ENCODE data around the gene SEC23IP.
A peak's percentile ranks its signal among the peaks of the same experiment; 100 is the strongest.

SEC23IP gene

GRCh38 chr10:119919826-119920225 lies 27.3 kb downstream of the SEC23IP start:
- no peak overlapping the region for H2BK15ac ChIP-seq (ENCODE audit: low read depth, poor library complexity, severe bottlenecking)
- no peak overlapping the region for H3K4me3 ChIP-seq (ENCODE audit: insufficient read depth in 1 of 2, low read depth in 1 of 2, low read length in 2 of 2)
- no peak overlapping the region for H3K18ac ChIP-seq (ENCODE audit: low read depth in 1 of 2, low read length in 2 of 2)
- no peak overlapping the region for H2AK5ac ChIP-seq (ENCODE audit: low read length, severe bottlenecking)
- H3K4me1 ChIP-seq (ENCODE audit: control insufficient read depth, insufficient read depth, low read depth, low read length): no peaks in the 10 kb centered on the region
- H3K23ac ChIP-seq (ENCODE audit: low read length in 2 of 2): no peak overlapping the region
- no peak overlapping the region for H2BK120ac ChIP-seq (ENCODE audit: low read depth, low read length)
- H2BK12ac ChIP-seq (ENCODE audit: low read length in 2 of 2): no peak overlapping the region
- WGBS: 97% methylated on average over 1 of the region's 1 CpG
- no peak for DNase-seq
- H3K79me1 ChIP-seq (replicated peaks; ENCODE audit: low read length, poor library complexity, severe bottlenecking): peaks cover 24% of the 10 kb centered on the region
- no peak overlapping the region for H4K91ac ChIP-seq (ENCODE audit: low read length)
- no peak overlapping the region for H2AFZ ChIP-seq (ENCODE audit: low read depth, low read length)
- H3K27me3 ChIP-seq (ENCODE audit: control insufficient read depth in 1 of 2, insufficient read depth in 1 of 2, low read length in 2 of 2): no peaks in the 10 kb centered on the region
- H3K27ac ChIP-seq (ENCODE audit: low read length, poor library complexity, severe bottlenecking): no peak overlapping the region
- H3K9me3 ChIP-seq (ENCODE audit: control insufficient read depth, low read length): no peaks in the 10 kb centered on the region
- H2BK5ac ChIP-seq (ENCODE audit: low read depth, low read length, poor library complexity, severe bottlenecking): no peak overlapping the region
- no peak overlapping the region for H3K14ac ChIP-seq (ENCODE audit: low read length in 2 of 2)
- H3K36me3 ChIP-seq (ENCODE audit: control insufficient read depth in 1 of 2, insufficient read depth in 2 of 2, low read depth in 1 of 2, low read length in 2 of 2): peaks cover 20 to 93% of the 10 kb centered on the region in 2 experiments
- no peak overlapping the region for H3K4me2 ChIP-seq (ENCODE audit: low read length, poor library complexity, severe bottlenecking)
- H3K4ac ChIP-seq (ENCODE audit: low read depth in 1 of 2, low read length in 2 of 2): no peak overlapping the region
- no peak overlapping the region for H3K9ac ChIP-seq (ENCODE audit: low read length)
- no peak overlapping the region for H4K8ac ChIP-seq (ENCODE audit: low read length)

- H3K4me3 ChIP-seq (ENCODE audit: insufficient read depth in 1 of 2, low read depth in 1 of 2, low read length in 2 of 2): no peak overlapping the region
- H3K27me3 ChIP-seq (ENCODE audit: control insufficient read depth in 1 of 2, insufficient read depth in 1 of 2, low read length in 2 of 2): no peaks in the 10 kb centered on the region
- peaks cover 14% of the 10 kb centered on the region for H3K79me1 ChIP-seq (replicated peaks; ENCODE audit: low read length, poor library complexity, severe bottlenecking)
- no peak overlapping the region for H3K14ac ChIP-seq (ENCODE audit: low read length in 2 of 2)
- no peaks in the 10 kb centered on the region for H3K9me3 ChIP-seq (ENCODE audit: control insufficient read depth, low read length)
- H3K4ac ChIP-seq (ENCODE audit: low read depth in 1 of 2, low read length in 2 of 2): no peak overlapping the region
- no peak overlapping the region for H2BK12ac ChIP-seq (ENCODE audit: low read length in 2 of 2)
- DNase-seq: no peak
- H3K36me3 ChIP-seq (ENCODE audit: control insufficient read depth in 1 of 2, insufficient read depth in 2 of 2, low read depth in 1 of 2, low read length in 2 of 2): peaks cover 16 to 88% of the 10 kb centered on the region in 2 experiments
- no peak overlapping the region for H4K91ac ChIP-seq (ENCODE audit: low read length)
- no peak overlapping the region for H3K23ac ChIP-seq (ENCODE audit: low read length in 2 of 2)
- no peak overlapping the region for H2BK120ac ChIP-seq (ENCODE audit: low read depth, low read length)
- no peak overlapping the region for H3K9ac ChIP-seq (ENCODE audit: low read length)
- H3K4me2 ChIP-seq (ENCODE audit: low read length, poor library complexity, severe bottlenecking): no peak overlapping the region
- H2AK5ac ChIP-seq (ENCODE audit: low read length, severe bottlenecking): no peak overlapping the region
- no peak overlapping the region for H3K18ac ChIP-seq (ENCODE audit: low read depth in 1 of 2, low read length in 2 of 2)
- no peak overlapping the region for H3K27ac ChIP-seq (ENCODE audit: low read length, poor library complexity, severe bottlenecking)
- H2BK5ac ChIP-seq (ENCODE audit: low read depth, low read length, poor library complexity, severe bottlenecking): no peak overlapping the region
- no peak overlapping the region for H4K8ac ChIP-seq (ENCODE audit: low read length)
- H2BK15ac ChIP-seq (ENCODE audit: low read depth, poor library complexity, severe bottlenecking): no peak overlapping the region
- H3K4me1 ChIP-seq (ENCODE audit: control insufficient read depth, insufficient read depth, low read depth, low read length): no peaks in the 10 kb centered on the region
- H2AFZ ChIP-seq (ENCODE audit: low read depth, low read length): no peak overlapping the region
These were observed 35.9 kb downstream of the SEC23IP start for GRCh38 chr10:119928411-119928810.

GRCh38 chr10:119931871-119932270 lies 39.3 kb downstream of the SEC23IP start:
- H4K91ac ChIP-seq (ENCODE audit: low read length): no peak overlapping the region
- H2BK120ac ChIP-seq (ENCODE audit: low read depth, low read length): no peak overlapping the region
- peaks cover 12% of the 10 kb centered on the region for H3K79me1 ChIP-seq (replicated peaks; ENCODE audit: low read length, poor library complexity, severe bottlenecking)

GRCh38 chr10:119932631-119933030 lies 40.1 kb downstream of the SEC23IP start:
- Histone ChIP-seq H3K14ac (ENCODE audit: low read length in 2 of 2) (no peak overlapping the region), H2BK12ac (ENCODE audit: low read length in 2 of 2) (no peak overlapping the region), H2BK15ac (ENCODE audit: low read depth, poor library complexity, severe bottlenecking) (no peak overlapping the region), H3K18ac (ENCODE audit: low read depth in 1 of 2, low read length in 2 of 2) (no peak overlapping the region), H3K9me3 (ENCODE audit: control insufficient read depth, low read length) (no peaks in the 10 kb centered on the region), H3K27ac (ENCODE audit: low read length, poor library complexity, severe bottlenecking) (no peak overlapping the region), H3K9ac (ENCODE audit: low read length) (no peak overlapping the region), H4K8ac (ENCODE audit: low read length) (no peak overlapping the region), H3K79me1 (replicated peaks; ENCODE audit: low read length, poor library complexity, severe bottlenecking) (peaks cover 9% of the 10 kb centered on the region), H3K36me3 (ENCODE audit: control insufficient read depth in 1 of 2, insufficient read depth in 2 of 2, low read depth in 1 of 2, low read length in 2 of 2) (peaks cover 14 to 78% of the 10 kb centered on the region in 2 experiments), H3K4me1 (ENCODE audit: control insufficient read depth, insufficient read depth, low read depth, low read length) (no peaks in the 10 kb centered on the region), H2BK120ac (ENCODE audit: low read depth, low read length) (no peak overlapping the region), H2BK5ac (ENCODE audit: low read depth, low read length, poor library complexity, severe bottlenecking) (no peak overlapping the region), H3K4ac (ENCODE audit: low read depth in 1 of 2, low read length in 2 of 2) (no peak overlapping the region), H2AK5ac (ENCODE audit: low read length, severe bottlenecking) (no peak overlapping the region), H3K4me2 (ENCODE audit: low read length, poor library complexity, severe bottlenecking) (no peak overlapping the region), H4K91ac (ENCODE audit: low read length) (no peak overlapping the region), H3K23ac (ENCODE audit: low read length in 2 of 2) (no peak overlapping the region), H2AFZ (ENCODE audit: low read depth, low read length) (no peak overlapping the region), H3K27me3 (ENCODE audit: control insufficient read depth in 1 of 2, insufficient read depth in 1 of 2, low read length in 2 of 2) (no peaks in the 10 kb centered on the region), H3K4me3 (ENCODE audit: insufficient read depth in 1 of 2, low read depth in 1 of 2, low read length in 2 of 2) (no peak overlapping the region)
- no peak for DNase-seq
- 79% methylated on average over 4 of the region's 4 CpGs for WGBS

More at GRCh38 chr10:119931871-119932270, 39.3 kb downstream of the SEC23IP start:
- no peak overlapping the region for H2BK12ac ChIP-seq (ENCODE audit: low read length in 2 of 2)
- H3K36me3 ChIP-seq (ENCODE audit: control insufficient read depth in 1 of 2, insufficient read depth in 2 of 2, low read depth in 1 of 2, low read length in 2 of 2): peaks cover 16 to 84% of the 10 kb centered on the region in 2 experiments
- no peak overlapping the region for H2AK5ac ChIP-seq (ENCODE audit: low read length, severe bottlenecking)
- H3K27me3 ChIP-seq (ENCODE audit: control insufficient read depth in 1 of 2, insufficient read depth in 1 of 2, low read length in 2 of 2): no peaks in the 10 kb centered on the region
- no peak overlapping the region for H2BK15ac ChIP-seq (ENCODE audit: low read depth, poor library complexity, severe bottlenecking)
- 80% methylated on average over 4 of the region's 4 CpGs for WGBS
- no peaks in the 10 kb centered on the region for H3K9me3 ChIP-seq (ENCODE audit: control insufficient read depth, low read length)
- no peak overlapping the region for H4K8ac ChIP-seq (ENCODE audit: low read length)
- H3K4ac ChIP-seq (ENCODE audit: low read depth in 1 of 2, low read length in 2 of 2): no peak overlapping the region
- no peak overlapping the region for H3K18ac ChIP-seq (ENCODE audit: low read depth in 1 of 2, low read length in 2 of 2)
- H2AFZ ChIP-seq (ENCODE audit: low read depth, low read length): no peak overlapping the region
- H3K4me3 ChIP-seq (ENCODE audit: insufficient read depth in 1 of 2, low read depth in 1 of 2, low read length in 2 of 2): no peak overlapping the region
- no peak overlapping the region for H3K23ac ChIP-seq (ENCODE audit: low read length in 2 of 2)
- peak; percentile 16 for DNase-seq
- H3K9ac ChIP-seq (ENCODE audit: low read length): no peak overlapping the region
- H3K4me1 ChIP-seq (ENCODE audit: control insufficient read depth, insufficient read depth, low read depth, low read length): no peaks in the 10 kb centered on the region
- no peak overlapping the region for H3K4me2 ChIP-seq (ENCODE audit: low read length, poor library complexity, severe bottlenecking)
- H3K27ac ChIP-seq (ENCODE audit: low read length, poor library complexity, severe bottlenecking): peak overlapping the region; percentile 29
- H3K14ac ChIP-seq (ENCODE audit: low read length in 2 of 2): no peak overlapping the region
- H2BK5ac ChIP-seq (ENCODE audit: low read depth, low read length, poor library complexity, severe bottlenecking): no peak overlapping the region
